Measurements from ENCODE around the gene EIPR1.

EIPR1 gene

GRCh38 chr2:3168230-3168891 is 209.3 kb downstream of the EIPR1 start:
- DNase-seq = no peak

GRCh38 chr2:3163401-3163800 is 214.2 kb downstream of the EIPR1 start:
- no peak for DNase-seq

- DNase-seq = no peak
Measured at GRCh38 chr2:3162442-3163077, 215.1 kb downstream of the EIPR1 start.

DNA sequence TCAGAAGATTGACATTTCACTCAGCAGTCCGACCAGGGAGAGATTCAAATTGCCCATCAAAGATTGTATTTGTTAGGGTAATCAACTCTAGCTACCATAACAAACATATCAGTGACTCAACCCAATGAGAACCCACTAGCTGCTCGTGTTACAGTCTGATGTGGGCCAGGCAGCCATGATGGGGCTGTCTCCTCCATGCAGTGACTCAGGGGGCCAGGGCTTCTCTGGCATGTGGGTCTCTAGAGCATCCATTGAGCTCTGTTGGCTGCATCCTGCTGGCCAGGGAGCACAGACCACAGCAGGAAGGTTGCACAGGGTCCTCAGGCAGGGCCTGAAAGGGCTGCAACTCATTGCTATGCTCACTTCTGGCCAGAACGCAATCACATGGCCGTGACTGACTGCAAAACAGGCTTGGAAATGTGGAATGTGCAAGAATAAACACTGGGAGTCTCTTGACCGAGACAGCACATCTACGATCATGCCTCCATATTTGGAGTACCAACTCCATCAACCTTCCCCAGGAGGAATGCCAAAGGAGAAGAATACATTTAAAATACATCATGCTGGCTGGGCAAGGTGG is 216.8 kb downstream of the EIPR1 start:
- DNase-seq = no peak

DNA sequence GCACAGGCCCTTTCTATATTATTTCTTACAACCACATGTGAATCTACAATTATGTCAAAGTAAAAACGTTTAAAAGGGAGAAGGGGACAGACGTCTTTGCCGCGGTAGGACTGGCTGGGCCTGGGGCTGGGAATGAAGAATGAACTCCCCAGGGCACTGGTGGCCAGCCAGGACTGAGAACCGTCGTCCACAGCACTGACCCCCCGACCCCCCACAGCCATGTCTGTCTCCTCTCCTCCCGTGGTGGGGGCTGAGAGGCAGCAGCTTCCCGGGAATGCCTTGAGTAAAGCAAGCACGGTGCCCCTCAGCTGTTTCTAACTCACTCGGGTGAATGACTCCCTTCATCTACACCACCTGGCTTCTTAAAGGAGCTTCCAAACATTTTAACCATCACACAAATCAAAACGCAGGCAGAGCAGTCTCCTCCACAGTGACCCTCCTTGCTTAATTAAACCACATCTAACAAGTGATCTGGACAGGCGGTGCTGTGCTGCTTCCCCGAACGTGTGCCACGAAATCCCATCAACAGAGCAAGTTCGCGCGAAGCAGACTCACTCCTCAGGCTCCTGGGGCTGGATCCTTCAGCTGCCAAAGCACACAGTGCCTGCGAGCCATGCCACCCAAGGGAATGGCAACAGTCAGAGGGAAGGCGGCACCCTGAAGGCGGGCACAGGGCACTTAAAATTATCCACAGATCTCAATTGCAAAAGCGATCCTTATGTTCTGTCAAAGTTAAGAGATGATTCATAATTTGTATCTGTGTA is 217.7 kb downstream of the EIPR1 start:
- DNase-seq = no peak

DNA sequence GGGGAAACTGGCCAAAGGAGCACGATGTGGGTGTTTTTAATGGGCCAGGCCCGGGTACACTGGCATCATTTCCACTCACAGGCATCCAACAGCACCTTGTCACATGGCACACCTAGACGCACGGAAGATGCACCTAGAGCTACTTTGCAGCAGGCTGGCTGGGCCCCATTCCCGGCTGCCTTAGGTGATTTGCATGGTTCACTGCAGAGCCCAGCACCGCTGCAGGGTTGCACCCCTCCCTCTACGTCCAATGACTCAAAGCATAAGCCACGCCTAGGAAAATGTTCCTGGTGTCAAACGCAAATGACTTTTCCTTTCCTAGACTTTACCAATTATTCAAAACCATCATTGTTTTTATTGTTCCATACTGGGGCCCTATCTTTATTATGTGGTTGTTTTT is 222.9 kb downstream of the EIPR1 start:
- DNase-seq = no peak

- no peak for DNase-seq
Measured at GRCh38 chr2:3154146-3154545, 223.5 kb downstream of the EIPR1 start.

DNA sequence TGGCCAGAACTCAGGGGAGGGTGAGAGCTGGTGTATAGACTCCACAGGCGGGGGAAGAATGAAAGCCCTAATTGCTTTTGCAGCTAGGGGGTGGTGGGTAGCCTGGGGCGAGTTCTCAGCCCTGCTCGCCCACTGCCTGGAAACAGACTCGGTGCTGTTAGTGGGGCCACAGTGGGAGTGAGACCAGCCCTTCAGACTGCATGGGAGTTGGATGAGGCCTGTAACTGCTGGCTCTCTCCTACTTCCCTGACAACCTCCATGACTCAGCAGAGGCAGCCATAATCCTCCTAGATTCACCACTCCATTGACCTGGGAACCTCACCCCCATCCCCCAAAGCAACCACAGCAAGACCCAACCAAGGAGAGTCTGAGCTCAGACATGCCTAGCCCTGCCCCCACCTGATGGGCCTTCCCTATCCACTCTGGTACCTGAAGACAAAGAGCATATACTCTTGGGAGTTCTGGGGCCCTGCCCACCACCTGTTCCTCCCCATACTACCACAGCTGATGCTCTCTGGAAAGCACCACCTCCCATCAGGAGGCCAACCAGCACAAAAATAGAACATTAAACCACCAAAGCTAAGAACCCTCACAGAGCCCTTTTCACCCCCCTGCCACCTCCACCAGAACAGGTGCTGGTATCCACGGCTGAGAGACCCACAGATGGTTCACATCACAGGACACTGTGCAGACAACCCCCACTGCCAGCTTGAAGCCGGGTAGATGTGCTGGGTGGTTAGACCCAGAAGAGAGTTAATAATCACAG is 226.3 kb downstream of the EIPR1 start:
- no peak for DNase-seq

- DNase-seq = no peak
Measured at GRCh38 chr2:3149441-3150217, 228.0 kb downstream of the EIPR1 start.

- DNase-seq = no peak
Measured at GRCh38 chr2:3148716-3149115, 228.9 kb downstream of the EIPR1 start.

DNA sequence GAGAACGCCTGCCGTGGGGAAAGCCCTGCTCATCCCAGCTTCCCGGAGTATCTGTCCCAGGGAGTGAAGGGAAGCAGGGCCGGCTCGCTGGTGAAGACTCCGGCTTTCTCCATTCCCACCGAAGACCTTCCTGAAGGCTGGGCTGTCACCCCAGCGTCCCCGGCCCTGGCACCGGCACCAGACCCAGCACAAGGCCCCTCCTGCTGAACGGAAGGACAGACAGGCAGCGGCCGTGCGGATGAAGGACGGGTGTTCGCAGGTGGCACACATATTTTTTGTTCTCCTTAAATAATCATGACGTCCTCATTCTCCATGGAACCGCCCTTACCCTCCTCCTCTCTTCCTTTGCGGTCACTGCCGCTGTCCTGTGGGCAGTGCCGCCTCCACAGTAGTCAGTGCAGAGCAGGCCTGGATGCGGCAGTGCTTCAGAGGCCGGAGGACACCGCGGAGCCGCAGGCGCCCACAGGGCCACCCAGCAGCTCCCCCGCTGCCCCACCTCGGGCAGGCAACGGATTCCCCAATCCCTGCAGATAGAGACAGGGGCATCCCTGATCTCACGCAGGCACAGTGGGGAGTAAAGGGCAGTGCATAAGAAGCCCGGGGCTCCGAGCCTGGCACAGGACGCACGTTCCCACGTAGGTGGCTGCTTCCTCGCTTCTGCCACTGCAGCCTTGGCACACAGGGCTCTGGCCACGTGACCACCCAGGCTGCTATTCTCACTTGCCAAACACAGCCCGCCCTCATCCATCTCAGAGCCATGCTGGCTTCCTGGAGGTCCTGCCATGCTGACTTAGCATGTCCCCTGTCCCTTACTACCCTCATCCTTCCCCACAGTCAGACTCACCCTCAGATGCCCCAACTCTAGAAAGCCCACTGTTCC is 229.7 kb downstream of the EIPR1 start:
- no peak for DNase-seq

DNA sequence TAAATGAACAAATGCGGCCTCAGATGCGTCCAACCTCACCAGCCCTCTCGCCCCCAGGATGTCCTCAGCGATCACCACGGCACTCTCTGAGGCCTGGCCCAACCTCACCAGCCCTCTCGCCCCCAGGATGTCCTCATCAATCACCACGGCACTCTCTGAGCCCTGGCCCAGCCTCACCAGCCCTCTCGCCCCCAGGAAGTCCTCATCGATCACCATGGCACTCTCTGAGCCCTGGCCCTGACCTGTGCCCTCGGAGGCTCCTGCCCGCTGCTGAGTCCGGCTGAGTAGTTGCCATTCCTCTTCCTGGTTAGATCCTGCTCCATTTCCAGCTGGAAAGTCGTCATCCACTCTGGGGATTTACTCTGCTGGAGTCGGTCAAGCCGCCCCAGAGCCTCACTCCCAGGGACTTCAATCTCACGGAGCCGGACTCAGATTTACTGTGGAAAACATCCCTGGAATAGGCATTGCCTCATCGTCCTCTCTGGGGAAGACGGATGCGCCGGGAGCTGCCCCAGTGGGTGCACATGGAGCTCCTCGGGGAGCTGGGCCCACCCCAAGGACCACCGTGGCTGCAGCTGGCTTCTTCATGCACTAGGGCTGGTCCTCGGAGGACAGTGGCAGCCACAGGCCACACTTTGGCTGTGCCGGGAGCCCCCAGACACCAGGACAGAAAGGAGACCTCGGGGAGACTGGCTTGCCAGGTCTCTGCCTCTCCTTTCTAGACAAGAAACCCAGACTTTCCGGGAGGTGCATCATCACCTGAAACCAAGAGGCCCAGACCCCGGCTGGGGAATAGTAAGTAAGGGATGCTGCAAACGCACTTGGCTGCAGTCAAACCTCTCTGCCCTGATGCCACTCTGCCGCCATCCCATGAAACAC is 230.6 kb downstream of the EIPR1 start:
- DNase-seq = no peak

DNA sequence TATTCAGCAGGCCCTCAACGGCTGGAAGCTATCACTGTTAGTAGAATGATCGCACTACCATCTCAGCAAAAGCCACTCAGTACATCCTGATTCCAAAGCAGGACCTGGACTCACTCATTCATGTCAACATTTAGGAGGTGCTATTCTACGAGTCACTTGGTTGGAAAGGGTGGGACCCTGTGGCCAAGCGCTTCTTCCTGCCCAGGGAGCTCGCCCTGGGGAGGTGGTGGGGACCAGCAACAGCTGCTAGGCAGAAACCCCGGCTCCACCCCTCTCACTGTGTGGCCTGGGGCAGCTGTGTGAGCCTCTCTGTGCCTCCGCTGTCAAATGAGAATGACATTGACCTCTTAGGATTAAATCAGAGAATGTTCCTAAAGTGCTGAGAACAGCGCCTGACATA is 231.4 kb downstream of the EIPR1 start:
- no peak for DNase-seq

DNA sequence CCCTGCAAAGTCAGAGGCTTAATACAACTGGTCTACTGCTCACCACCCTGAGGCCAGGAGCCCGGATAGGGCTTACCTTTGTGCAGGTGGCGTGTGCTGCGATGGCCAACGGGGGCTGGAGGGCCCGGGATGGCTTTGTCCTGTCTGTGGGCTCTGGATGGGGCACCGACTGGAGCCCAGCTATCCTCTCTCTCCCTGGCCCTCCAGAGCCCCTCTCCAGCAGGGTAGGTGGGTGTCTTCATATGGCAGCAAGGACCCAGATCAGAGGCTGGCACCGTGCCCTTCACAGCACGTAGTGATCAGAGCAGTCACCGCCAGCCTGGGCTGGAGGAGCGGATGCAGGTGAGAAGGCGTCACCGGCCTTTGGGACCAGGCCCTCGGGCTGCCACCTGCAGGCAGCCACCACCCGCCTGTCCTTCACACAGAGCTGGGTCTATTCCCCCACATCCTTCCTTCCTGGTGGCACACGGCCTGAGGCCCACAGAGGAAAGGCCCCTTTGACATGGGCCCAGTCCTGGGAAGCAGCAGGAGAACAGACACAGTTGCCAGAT is 232.1 kb downstream of the EIPR1 start:
- DNase-seq = no peak

DNA sequence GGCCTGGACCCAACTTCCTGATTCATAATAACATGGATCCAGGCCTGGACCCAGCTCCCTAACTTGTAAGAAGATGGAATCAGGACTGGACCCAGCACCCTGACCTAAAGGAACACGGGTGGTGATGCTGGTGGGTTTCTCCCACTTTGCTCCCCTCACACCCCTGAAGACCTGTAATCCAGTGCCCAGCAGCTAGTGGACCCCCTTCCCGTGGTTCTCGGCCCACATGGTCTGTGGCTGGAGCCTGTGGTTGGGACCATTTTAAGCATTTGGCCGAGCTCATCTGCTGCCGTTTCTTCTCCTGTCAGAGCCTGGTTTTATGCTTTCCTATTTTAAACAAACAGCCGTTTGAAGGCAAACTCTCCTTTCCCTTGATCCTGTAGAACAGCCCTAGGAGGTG is 232.8 kb downstream of the EIPR1 start:
- no peak for DNase-seq

DNA sequence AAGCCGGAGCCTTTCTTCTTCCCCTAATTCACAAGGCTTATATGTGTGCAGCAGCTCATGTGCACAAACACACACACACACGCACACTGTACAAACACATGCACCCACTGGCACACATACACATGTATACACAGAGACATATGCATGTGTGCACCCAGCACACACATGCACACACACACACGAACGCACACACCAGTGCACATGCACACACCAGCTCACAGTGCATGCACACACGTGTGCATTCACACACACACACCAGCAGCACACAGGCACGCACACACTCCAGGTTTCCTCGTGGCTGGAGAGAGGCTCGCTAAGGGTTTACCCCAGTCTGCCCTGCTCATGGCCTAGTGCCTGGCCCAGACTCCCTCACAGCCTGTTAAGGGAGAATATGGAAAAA is 234.0 kb downstream of the EIPR1 start:
- no peak for DNase-seq

DNA sequence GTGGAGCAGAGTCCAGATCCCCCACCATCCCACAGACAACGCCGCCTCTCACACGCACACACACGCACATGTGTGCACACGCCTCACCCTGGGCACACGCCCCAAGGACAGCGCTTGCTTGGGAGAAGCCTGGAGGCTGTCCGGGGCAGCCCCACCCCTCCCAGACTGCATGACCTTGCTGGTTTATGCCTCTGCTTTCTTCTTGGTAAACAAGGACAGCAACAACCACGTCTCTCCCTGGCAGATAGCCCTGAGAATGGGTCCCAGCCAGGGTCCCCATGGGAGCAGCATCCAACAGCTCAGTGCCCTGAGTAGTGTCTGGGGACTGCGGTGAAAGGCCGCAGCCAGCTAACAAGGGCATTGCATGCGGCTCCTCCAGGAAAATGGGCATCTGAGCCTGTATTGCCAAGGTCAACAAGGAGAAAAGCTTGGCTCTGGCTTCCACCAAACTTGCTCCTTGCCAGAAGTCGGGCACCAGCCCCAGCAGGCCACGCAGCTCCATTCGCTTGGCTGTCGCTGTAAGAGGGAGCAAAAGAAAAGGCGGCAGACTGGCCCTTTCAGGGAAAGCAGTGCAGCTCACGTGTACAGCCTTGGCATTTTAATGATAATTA is 234.6 kb downstream of the EIPR1 start:
- no peak for DNase-seq

DNA sequence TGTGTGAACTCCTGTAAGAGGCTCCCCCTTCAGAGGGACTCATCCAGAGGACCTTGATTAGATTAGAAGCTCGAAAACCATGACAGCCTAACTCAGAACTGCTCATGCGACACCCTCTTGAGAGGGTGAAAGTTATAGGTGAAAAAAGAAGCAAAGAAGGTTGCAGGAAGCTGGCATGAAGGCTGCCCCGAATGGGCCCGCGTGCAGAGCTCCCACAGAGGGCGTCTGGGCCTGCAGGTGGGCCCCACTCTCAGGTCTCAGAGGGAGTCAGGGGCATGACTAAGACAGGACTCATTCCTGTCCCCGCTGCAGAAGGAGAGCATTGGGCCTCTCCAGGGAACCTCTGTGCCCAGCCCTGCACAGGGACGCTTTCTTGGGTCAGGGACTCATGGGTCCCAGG is 235.4 kb downstream of the EIPR1 start:
- DNase-seq = no peak

DNA sequence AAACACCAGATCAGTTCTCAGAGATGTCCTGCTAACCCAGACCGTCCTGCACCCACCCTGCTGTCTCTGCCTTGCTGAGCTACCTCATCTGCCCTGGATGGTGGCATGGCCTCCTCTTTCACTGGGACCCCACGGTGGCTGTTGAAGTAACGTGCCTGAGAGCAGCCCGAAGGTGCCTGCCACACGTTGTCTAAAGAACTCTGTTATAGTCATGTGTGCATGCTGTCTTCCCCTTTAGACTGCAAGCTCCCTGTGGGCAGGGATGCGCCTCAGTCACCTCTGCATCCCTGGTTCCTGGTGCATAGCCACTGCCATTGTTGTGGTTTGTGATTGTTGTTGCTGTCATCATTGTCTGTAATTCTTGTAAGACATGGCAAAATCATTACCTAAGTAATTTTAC is 235.9 kb downstream of the EIPR1 start:
- DNase-seq = no peak

Measured in stimulated activated CD4-positive, alpha-beta T cell treated with anti-CD3 and anti-CD28 coated beads, Interleukin-2, amount 100 ng/mL, for 24 hours (primary cell).